Stimulated activated naive CD4-positive, alpha-beta T cell treated with Interleukin-2 at 50 U/mL for 16 hours (primary cell): ENCODE measurements around the gene IKZF3.
"Not testable (repeated sequence)": the region's sequence is repeated elsewhere in the genome, so short reads cannot be mapped to it uniquely, and the experiment has no call there.

ENCODE experiments used
- DNase-seq: peaks from one replicate; lab custom pipeline; 2025; lab: John Stamatoyannopoulos, UW

IKZF3 gene

GRCh38 chr17:39755554-39756379 lies 108.3 kb downstream of the IKZF3 start:
- peak; percentile 49 for DNase-seq

GRCh38 chr17:39754958-39755553 lies 109.1 kb downstream of the IKZF3 start:
- DNase-seq = no peak

- DNase-seq = peak; percentile 95
These were observed 109.8 kb downstream of the IKZF3 start for GRCh38 chr17:39754161-39754957.

DNA sequence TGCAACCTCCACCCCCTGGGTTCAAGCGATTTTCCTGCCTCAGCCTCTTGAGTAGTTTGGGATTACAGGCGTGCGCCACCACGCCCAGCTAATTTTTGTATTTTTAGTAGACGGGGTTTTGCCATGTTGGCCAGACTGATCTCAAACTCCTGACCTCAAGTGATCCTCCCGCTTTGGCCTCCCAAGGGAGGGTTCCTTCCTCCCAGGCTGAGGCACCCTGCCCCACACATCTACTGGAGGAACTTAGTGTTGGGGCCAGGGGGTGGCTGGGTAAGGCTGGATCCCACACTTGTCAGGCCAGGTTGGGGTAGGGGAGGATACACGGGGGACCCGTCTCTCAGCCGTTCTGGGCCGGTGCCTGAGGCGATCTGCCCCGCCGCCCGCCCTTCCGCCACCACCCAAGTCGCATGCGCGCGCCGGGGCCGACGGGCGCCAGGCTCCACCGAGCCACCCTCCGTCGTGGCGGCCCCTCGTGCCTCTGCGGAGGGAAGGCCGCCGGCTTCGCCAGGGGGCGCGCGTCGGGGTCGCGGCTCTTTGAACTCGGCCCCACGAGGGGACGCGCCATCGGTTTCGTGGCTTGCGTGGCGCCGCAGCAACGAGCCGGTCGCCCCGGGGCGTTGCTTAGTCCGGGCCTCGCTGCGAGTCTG lies 110.5 kb downstream of the IKZF3 start:
- no peak for DNase-seq

DNA sequence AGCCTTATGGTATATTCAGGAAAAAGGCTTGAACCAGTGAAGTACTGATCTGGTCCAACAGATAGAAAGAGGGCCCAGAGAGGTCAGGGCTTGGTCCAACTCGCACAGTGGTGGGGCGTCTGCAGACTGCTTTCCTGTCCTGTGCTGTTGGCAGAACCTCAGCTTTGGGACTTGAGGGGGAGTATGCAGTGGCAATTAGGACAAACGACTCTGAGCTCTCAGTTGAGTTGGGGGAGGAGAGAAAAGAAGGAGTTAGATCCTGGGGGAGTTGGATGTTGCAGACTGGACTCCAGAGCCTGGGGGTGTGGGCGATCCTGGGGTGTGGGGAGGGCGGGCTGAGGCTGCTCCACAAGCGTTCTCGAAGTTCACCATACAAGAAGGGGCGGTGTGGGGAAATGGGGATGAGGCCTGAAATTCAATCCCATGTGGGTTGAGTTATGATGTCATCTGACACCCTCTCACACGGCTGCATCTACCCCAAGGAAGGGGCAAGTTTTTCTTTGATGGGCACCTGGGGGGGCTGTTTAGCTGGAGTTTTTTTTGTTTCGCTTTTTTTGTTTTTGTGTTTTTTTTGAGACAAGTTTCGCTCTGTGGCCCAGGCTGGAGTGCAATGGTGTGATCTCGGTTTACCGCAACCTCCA lies 111.8 kb downstream of the IKZF3 start:
- no peak for DNase-seq

DNA sequence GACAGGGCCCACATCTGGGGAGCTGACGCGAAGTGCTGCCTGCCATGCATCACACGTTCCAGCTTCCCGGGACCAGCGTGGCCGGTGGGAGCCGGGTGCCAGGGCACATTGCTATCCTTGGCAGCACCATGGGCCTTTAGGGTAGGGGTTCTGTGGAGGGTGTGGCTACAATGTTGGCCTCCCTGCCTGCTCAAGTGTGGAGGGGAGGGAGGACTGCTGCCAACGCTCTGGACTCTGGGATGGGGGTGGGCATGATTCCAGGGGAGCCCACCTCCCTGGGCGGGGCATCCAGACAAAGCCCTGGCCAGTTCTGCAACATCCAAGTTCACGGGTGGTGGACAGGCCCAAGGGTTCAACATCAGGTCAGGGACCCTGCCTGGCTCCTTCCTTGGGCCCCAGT lies 112.5 kb downstream of the IKZF3 start:
- DNase-seq = no peak

DNA sequence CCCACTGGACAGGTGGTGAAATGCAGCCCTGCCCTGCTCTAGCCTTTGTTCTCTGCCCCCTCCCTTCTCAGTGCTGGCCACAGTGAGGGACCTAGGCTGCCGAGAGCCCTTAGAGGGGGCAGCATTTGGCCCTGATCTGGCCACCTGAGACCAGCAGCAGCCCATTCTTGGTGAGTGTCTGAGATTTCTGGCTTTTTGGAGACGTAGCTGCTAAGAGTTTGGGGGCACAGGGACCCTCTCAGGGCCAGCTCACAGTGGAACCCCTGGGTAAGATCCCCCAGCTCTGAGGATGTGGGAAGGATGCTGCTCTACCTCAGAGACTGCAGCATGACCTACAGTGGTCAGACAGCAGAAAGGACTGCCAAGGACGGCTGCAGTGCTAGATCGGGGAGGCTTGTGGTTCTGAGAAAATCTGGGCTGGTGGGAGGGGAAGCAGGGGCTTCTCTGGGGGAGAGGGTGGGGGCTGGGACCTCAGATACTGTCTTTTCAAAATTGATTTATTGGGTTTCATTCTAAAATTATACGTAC lies 113.0 kb downstream of the IKZF3 start:
- DNase-seq = no peak

DNA sequence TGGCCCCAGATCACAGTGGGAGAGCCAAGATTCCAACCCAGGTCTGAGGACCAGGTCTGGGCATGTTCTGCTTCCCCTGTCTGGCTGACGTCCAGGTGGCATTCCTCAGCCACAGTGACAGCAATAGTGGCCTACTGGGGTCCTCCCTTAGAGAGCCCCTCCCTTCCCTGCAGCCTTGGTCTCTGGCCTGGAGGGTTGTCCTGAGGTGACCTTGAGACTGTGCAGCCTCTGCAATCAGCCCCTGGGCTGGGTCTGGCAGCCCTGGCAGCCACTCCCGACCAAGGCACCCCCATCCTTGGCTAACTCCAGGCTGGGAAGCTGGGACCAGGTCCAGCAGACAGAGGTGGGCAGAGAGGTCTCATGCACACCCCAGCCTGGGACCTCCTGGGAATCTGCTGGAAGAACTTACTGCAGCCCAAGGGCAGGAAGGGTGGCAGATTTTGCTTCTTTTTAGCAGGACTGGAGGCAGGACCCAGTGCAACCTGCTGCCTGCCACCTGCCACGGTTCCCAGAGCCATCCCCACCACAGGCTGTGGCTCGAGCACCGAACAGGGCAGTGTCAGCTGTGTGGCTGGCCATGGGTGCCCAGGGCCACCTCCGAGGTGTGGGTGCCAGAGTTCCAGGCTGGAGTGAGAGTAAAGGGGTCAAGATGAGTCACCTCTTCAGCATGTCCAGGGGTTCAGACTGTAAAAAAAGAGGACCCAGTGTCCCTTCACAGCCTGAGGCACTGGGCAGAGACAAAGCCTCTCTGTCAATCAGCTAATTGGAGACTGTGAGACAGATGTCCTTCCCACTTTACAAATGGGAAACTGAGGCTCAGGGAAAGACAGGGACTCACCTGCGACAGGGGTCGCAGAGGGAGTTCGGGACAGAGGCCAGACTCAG lies 113.7 kb downstream of the IKZF3 start:
- DNase-seq = no peak

GRCh38 chr17:39748444-39749034 lies 115.6 kb downstream of the IKZF3 start:
- not testable (repeated sequence) for DNase-seq

DNA sequence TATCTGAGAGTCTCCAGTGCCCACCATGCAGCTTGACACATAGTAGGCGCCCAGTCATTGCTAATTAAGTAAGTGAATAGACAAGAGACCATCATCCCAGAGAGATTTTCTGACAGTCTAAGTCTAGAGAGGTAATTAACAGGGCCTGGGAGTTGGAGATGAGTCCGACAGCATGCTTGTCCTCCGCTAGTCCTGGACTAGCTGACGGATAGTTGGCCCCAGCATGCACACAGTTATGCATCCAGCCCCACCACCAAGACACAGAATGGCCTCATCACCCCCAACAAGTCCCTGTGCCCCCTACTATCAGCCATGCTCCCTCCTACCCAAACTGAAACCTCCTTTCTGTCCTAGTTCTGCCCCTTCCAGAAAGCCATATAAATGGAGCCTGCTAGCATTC lies 116.4 kb downstream of the IKZF3 start:
- no peak for DNase-seq

- no peak for DNase-seq
These were observed 118.0 kb downstream of the IKZF3 start for GRCh38 chr17:39746145-39746461.

DNA sequence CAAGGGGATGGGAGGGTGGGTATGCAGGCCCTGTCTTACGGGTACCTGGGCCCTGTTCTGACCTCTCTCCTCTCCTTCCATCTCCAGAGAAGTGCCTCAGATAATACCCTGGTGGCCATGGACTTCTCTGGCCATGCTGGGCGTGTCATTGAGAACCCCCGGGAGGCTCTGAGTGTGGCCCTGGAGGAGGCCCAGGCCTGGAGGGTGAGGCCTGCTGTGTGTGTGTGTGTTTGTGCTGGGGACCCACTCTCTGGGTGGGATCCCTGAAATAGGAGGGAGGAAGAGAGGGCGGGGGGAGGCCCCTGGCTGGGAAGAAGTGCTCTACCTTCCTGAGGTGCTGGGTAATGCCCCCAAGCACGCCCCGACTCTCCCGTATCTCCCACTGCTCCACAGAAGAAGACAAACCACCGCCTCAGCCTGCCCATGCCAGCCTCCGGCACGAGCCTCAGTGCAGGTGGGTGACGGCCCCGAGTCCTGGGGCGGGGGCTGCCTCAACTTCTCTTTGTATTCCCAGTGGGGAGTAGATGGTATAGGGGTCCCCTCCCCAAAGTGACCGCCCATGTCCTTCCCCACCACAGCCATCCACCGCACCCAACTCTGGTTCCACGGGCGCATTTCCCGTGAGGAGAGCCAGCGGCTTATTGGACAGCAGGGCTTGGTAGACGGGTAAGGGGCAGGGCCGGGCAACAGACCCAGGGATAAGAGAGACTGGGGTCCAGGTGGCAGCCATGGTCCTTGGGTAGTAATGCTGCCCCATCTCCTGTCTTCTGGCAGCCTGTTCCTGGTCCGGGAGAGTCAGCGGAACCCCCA lies 118.6 kb downstream of the IKZF3 start:
- DNase-seq = no peak

GRCh38 chr17:39744836-39745215 lies 119.3 kb downstream of the IKZF3 start:
- DNase-seq = no peak

- DNase-seq = no peak
These were observed 119.9 kb downstream of the IKZF3 start for GRCh38 chr17:39744075-39744835.

GRCh38 chr17:39742856-39743436 lies 121.2 kb downstream of the IKZF3 start:
- DNase-seq = no peak

- DNase-seq = no peak
These were observed 121.8 kb downstream of the IKZF3 start for GRCh38 chr17:39742126-39742855.

- DNase-seq = no peak
These were observed 123.6 kb downstream of the IKZF3 start for GRCh38 chr17:39740357-39741111.
